ENCODE data around the gene CCNB1.
"Not testable (repeated sequence)": the region's sequence is repeated elsewhere in the genome, so short reads cannot be mapped to it uniquely, and the experiment has no call there.

The CCNB1 gene

DNA sequence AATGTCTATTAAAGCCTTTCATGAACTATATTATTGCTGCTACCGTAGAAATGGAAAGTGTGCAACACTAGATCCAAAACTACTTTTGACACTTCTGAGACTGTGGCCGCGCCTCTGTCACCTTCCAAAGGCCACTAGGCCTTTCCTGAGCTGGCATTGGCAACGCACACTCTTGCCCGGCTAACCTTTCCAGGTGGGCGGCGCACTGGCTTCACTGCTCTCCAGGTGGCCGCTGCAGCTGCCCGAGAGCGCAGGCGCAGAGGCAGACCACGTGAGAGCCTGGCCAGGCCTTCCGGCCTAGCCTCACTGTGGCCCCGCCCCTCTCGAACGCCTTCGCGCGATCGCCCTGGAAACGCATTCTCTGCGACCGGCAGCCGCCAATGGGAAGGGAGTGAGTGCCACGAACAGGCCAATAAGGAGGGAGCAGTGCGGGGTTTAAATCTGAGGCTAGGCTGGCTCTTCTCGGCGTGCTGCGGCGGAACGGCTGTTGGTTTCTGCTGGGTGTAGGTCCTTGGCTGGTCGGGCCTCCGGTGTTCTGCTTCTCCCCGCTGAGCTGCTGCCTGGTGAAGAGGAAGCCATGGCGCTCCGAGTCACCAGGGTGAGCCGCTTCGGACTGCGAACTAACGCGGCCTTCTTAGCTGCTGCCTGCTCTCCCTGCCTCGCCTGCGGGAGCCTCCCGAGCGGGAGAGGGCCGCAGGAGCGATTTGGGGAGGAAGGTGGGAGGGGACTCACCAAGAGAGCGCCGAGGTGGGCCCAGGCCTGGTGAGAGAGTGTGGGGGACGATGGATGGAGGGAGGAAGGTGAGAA, at the start of gene CCNB1:
CCNB1 (plus strand) TSS at position 465 of the 807 bp plus-strand sequence; CDS start at position 578, 113 bp downstream.
- H3K27ac ChIP-seq = peak within 1 kb of the TSS; percentile 91
- H3K36me3 ChIP-seq (ENCODE audit: insufficient read depth, low read length) = peaks cover 42% of the 10 kb centered on the region
- peak within 1 kb of the TSS; percentile 99 for H3K4me3 ChIP-seq
- TF ChIP-seq POLR2AphosphoS5 (IDR thresholded peaks at IDR 0.05; ENCODE audit: borderline replicate concordance, low read depth, low read length) (peak; percentile 79; the same call in 1 of the 2 replicates), FOXP2 (optimal IDR thresholded peaks at IDR 0.05; ENCODE audit: control extremely low read depth, extremely low read length, insufficient read depth) (no peak)
- H3K9ac ChIP-seq (ENCODE audit: insufficient read length) = peak within 1 kb of the TSS; percentile 95
- DNase-seq (ENCODE audit: low read depth, low spot score) = peak; percentile 69
- H3K9me3 ChIP-seq (ENCODE audit: low read depth, low read length) = no peaks in the 10 kb centered on the region

DNA sequence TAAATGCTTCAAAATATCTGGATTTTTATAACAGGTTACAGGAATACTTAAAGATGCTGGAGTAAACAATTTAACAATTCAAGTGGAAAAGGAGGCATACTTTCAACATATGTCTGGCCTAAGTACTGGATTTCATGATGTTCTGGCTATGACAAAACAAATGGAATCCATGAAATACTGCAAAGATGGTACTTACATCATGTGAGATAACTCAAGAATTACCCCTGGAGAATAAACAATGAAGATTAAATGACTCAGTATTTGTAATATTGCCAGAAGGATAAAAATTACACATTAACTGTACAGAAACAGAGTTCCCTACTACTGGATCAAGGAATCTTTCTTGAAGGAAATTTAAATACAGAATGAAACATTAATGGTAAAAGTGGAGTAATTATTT, 37.5 kb upstream of the CCNB1 start:
- Histone ChIP-seq H3K36me3 (ENCODE audit: insufficient read depth, low read length) (peaks cover 80% of the 10 kb centered on the region), H3K9me3 (ENCODE audit: low read depth, low read length) (no peaks in the 10 kb centered on the region), H3K9ac (ENCODE audit: insufficient read length) (no peak overlapping the region), H3K4me3 (no peak overlapping the region), H3K27ac (0 out of 2 replicates have a peak overlapping the region, but pooled peaks have one; percentile 23)
- no peak for TF ChIP-seq POLR2AphosphoS5 (IDR thresholded peaks at IDR 0.05; ENCODE audit: borderline replicate concordance, low read depth, low read length)
- TF ChIP-seq EZH2 (IDR thresholded peaks at IDR 0.05) = no peak
- TF ChIP-seq FOXP2 (optimal IDR thresholded peaks at IDR 0.05; ENCODE audit: control extremely low read depth, extremely low read length, insufficient read depth) = no peak
- DNase-seq (ENCODE audit: low read depth, low spot score) = no peak

DNA sequence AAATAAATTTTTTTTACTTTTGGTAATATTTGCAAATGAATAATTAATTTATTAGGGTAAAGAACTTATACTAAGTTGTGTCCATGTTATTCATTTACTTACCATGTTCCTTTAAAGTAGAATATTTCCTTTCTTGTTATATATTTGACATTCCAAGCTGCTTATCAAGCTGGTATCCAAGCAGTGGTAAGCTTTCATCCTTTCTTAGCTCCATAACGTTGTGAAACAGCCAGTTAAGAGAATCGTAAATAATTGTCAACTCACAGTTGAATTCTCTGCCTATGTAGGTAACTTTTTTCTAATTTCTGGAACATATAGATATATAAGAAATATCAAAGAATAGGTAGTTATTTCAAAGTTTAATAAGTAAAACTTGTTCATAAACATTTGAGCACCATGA, 36.7 kb upstream of the CCNB1 start:
- H3K36me3 ChIP-seq (ENCODE audit: insufficient read depth, low read length) = peaks cover 71% of the 10 kb centered on the region
- H3K4me3 ChIP-seq = no peak overlapping the region
- H3K9ac ChIP-seq (ENCODE audit: insufficient read length) = no peak overlapping the region
- no peak for DNase-seq (ENCODE audit: low read depth, low spot score)
- H3K9me3 ChIP-seq (ENCODE audit: low read depth, low read length) = no peaks in the 10 kb centered on the region
- TF ChIP-seq EZH2 (IDR thresholded peaks at IDR 0.05) (no peak), POLR2AphosphoS5 (IDR thresholded peaks at IDR 0.05; ENCODE audit: borderline replicate concordance, low read depth, low read length) (no peak), FOXP2 (optimal IDR thresholded peaks at IDR 0.05; ENCODE audit: control extremely low read depth, extremely low read length, insufficient read depth) (no peak)
- H3K27ac ChIP-seq = no peak overlapping the region; the same call in 1 of the 2 replicates

DNA sequence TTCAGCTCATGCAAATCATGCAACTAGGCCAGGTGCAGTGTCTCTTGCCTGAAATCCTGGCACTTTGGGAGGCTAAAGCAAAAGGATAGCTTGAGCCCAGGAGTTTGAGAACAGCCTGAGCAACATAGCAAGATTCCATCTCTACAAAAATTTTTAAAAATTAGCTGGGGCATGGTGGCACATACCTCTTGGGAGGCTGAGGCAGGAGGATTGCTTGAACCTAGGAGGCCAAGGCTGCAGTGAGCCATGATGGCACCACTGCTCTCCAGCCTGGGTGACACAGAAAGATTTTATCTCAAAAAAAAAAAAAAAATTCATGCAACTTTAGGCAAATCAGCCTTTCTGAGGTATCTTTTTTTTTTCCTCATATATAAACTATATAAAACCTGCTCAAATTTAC, 35.6 kb upstream of the CCNB1 start:
- H3K4me3 ChIP-seq = no peak overlapping the region
- no peak for DNase-seq (ENCODE audit: low read depth, low spot score)
- H3K27ac ChIP-seq = 0 out of 2 replicates have a peak overlapping the region, but pooled peaks have one; percentile 2

DNA sequence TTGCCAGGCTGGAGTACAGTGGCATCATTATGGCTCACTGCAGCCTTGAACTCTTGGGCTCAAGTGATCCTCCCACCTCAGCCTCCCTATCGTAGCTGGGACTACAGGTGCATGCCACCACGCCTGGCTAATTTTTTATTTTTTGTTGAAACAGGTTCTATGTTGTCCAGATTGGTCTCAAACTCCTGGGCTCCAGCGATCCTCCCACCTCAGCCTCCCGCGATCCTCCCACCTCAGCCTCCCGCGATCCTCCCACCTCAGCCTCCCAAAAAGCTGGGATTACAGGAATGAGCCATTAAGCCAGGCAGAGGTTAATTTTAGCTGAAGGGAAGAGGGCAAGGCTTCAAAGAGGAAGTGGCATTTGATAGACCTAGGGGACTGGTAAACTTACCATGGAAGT, 32.8 kb upstream of the CCNB1 start:
- TF ChIP-seq FOXP2 (optimal IDR thresholded peaks at IDR 0.05; ENCODE audit: control extremely low read depth, extremely low read length, insufficient read depth) (no peak), POLR2AphosphoS5 (IDR thresholded peaks at IDR 0.05; ENCODE audit: borderline replicate concordance, low read depth, low read length) (no peak), EZH2 (IDR thresholded peaks at IDR 0.05) (no peak)
- H3K27ac ChIP-seq = no peak overlapping the region
- peaks cover 42% of the 10 kb centered on the region for H3K36me3 ChIP-seq (ENCODE audit: insufficient read depth, low read length)
- H3K4me3 ChIP-seq = no peak overlapping the region
- H3K9ac ChIP-seq (ENCODE audit: insufficient read length) = no peak overlapping the region
- no peaks in the 10 kb centered on the region for H3K9me3 ChIP-seq (ENCODE audit: low read depth, low read length)
- no peak for DNase-seq (ENCODE audit: low read depth, low spot score)

More for the DNA sequence above, 35.6 kb upstream of the CCNB1 start:
- H3K9ac ChIP-seq (ENCODE audit: insufficient read length) = no peak overlapping the region
- H3K9me3 ChIP-seq (ENCODE audit: low read depth, low read length) = no peaks in the 10 kb centered on the region
- peaks cover 63% of the 10 kb centered on the region for H3K36me3 ChIP-seq (ENCODE audit: insufficient read depth, low read length)
- TF ChIP-seq POLR2AphosphoS5 (IDR thresholded peaks at IDR 0.05; ENCODE audit: borderline replicate concordance, low read depth, low read length) = no peak
- no peak for TF ChIP-seq EZH2 (IDR thresholded peaks at IDR 0.05)
- TF ChIP-seq FOXP2 (optimal IDR thresholded peaks at IDR 0.05; ENCODE audit: control extremely low read depth, extremely low read length, insufficient read depth) = no peak

DNA sequence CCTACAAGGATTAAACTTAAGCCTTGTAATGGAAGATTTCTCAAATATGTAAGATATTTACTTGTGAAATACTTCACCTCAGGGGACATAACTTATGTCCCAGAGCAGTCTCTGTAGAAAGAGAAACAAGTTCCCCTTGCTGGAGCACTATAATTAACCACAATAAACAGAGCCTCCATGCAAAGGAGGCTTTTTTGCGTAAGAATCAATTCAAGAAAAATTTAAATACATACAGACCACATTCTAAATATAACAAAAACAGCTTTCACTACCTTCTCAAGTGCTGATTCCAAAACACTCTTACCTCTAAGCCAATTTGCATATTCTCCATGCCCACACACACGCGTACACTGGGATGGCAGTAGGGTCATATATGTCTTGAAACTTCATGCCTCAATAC, 30.7 kb upstream of the CCNB1 start:
- Histone ChIP-seq H3K9ac (ENCODE audit: insufficient read length) (peak overlapping the region; percentile 41), H3K27ac (peak overlapping the region; percentile 95), H3K9me3 (ENCODE audit: low read depth, low read length) (no peaks in the 10 kb centered on the region), H3K4me3 (no peak overlapping the region; the same call in 1 of the 2 replicates), H3K36me3 (ENCODE audit: insufficient read depth, low read length) (peaks cover 21% of the 10 kb centered on the region)
- peak; percentile 60 for DNase-seq (ENCODE audit: low read depth, low spot score)
- TF ChIP-seq POLR2AphosphoS5 (IDR thresholded peaks at IDR 0.05; ENCODE audit: borderline replicate concordance, low read depth, low read length) (0 out of 2 replicates have a peak, but pooled peaks have one; percentile 22), FOXP2 (optimal IDR thresholded peaks at IDR 0.05; ENCODE audit: control extremely low read depth, extremely low read length, insufficient read depth) (no peak)

DNA sequence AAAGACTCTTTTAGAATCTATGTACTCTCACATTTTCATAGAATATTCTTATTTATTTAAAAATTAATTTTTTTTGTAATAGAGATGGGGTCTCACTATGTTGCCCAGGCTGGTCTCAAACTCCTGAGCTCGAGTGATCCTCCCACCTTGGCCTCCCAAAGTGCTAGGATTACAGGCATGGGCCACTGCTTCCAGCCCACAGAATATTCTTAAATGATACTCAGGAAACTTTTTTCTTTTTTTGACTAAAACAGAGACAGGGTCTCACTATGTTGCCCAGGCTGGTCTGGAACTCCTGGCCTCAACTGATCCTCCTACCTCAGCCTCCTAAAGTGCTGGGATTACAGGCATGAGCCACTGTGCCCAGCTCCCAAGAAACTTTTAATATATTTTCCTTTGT, 29.7 kb upstream of the CCNB1 start:
- H3K4me3 ChIP-seq; H3K9me3 ChIP-seq (ENCODE audit: low read depth, low read length); H3K9ac ChIP-seq (ENCODE audit: insufficient read length); DNase-seq (ENCODE audit: low read depth, low spot score); H3K27ac ChIP-seq: not testable (repeated sequence)
- peaks cover 12% of the 10 kb centered on the region for H3K36me3 ChIP-seq (ENCODE audit: insufficient read depth, low read length)

DNA sequence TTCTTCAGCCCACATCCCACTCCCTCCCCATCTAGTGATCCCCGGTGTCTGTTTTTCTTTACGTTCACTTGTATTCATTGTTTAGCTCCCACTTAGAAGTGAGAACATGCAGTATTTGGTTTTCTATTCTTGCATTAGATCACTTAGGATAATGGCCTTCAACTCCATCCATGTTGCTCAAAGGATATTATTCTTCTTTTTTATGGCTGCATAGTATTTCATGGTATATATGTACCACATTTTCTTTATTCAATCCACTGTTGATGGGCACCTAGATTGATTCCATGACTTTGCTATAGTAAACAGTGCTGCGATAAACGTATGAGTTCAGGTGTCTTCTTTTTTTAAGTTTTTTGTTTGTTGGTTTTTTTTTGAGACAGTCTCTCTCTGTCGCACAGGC, 29.1 kb upstream of the CCNB1 start:
- Histone ChIP-seq H3K9ac (ENCODE audit: insufficient read length) (no peak overlapping the region), H3K27ac (no peak overlapping the region), H3K4me3 (no peak overlapping the region), H3K36me3 (ENCODE audit: insufficient read depth, low read length) (peaks cover 12% of the 10 kb centered on the region), H3K9me3 (ENCODE audit: low read depth, low read length) (no peaks in the 10 kb centered on the region)
- DNase-seq (ENCODE audit: low read depth, low spot score) = no peak
- TF ChIP-seq EZH2 (IDR thresholded peaks at IDR 0.05) = no peak
- TF ChIP-seq POLR2AphosphoS5 (IDR thresholded peaks at IDR 0.05; ENCODE audit: borderline replicate concordance, low read depth, low read length) = no peak
- TF ChIP-seq FOXP2 (optimal IDR thresholded peaks at IDR 0.05; ENCODE audit: control extremely low read depth, extremely low read length, insufficient read depth) = no peak
